Hair follicular keratinocyte (primary cell): ENCODE results near the gene MISP. TPM values are rescaled to one million over a fixed set of nuclear protein-coding genes. Genes with fewer than 3 reads are reported as not detected.

Experiments used
- total RNA-seq: library from RNA; depleted of rRNA; stranded (reverse); fragments of >200 nt; gene quantifications from 2 replicates; pipeline ENCODE4 v1.2.3, GENCODE V29; 2015

Gene MISP, protein sequence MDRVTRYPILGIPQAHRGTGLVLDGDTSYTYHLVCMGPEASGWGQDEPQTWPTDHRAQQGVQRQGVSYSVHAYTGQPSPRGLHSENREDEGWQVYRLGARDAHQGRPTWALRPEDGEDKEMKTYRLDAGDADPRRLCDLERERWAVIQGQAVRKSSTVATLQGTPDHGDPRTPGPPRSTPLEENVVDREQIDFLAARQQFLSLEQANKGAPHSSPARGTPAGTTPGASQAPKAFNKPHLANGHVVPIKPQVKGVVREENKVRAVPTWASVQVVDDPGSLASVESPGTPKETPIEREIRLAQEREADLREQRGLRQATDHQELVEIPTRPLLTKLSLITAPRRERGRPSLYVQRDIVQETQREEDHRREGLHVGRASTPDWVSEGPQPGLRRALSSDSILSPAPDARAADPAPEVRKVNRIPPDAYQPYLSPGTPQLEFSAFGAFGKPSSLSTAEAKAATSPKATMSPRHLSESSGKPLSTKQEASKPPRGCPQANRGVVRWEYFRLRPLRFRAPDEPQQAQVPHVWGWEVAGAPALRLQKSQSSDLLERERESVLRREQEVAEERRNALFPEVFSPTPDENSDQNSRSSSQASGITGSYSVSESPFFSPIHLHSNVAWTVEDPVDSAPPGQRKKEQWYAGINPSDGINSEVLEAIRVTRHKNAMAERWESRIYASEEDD
- 7.2 and 12.6 TPM in 2 replicates for total RNA-seq

DNA sequence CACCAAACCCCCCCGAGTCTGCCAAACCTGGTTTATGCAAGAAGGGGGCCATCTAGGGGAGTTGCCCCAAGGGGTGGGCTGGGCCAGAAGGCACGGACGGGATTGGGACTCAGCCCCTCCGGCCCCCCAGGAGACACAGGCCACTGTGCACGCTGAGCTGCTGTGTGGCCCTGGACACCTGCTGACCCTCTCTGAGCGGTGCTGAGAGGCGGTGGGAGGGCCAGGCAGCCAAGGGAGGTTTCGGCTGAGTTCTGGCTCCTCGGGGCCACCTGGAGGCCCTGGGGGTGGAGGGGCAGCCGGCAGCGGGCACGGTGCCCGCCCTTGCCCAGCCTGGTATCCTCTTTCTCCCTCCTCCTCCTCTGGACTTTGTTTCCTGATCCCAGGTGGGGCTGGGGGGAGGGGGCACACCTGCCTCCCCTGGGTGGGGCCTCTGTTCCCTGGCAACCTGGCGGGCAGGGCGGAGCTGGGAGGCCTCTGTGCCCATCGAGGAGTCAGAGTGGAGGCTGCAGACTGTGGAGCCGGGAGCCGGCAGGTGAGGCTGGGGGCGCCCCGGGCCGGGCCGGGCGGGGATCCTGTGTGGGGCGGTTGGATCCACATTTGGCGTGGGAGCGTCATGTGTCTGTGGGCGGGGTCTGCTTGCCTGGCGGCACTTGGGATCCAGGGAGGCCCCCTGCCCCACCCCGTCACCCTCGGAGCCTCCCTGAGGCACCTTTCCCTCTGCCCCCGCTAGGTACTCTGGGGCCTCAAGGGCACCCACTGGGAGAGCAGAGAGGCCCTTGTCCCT, at the start of gene MISP:
Gene MISP (plus strand): TSS at position 473 of the 784 bp plus-strand sequence. CDS start 5,835 bp downstream, outside the sequence.

DNA sequence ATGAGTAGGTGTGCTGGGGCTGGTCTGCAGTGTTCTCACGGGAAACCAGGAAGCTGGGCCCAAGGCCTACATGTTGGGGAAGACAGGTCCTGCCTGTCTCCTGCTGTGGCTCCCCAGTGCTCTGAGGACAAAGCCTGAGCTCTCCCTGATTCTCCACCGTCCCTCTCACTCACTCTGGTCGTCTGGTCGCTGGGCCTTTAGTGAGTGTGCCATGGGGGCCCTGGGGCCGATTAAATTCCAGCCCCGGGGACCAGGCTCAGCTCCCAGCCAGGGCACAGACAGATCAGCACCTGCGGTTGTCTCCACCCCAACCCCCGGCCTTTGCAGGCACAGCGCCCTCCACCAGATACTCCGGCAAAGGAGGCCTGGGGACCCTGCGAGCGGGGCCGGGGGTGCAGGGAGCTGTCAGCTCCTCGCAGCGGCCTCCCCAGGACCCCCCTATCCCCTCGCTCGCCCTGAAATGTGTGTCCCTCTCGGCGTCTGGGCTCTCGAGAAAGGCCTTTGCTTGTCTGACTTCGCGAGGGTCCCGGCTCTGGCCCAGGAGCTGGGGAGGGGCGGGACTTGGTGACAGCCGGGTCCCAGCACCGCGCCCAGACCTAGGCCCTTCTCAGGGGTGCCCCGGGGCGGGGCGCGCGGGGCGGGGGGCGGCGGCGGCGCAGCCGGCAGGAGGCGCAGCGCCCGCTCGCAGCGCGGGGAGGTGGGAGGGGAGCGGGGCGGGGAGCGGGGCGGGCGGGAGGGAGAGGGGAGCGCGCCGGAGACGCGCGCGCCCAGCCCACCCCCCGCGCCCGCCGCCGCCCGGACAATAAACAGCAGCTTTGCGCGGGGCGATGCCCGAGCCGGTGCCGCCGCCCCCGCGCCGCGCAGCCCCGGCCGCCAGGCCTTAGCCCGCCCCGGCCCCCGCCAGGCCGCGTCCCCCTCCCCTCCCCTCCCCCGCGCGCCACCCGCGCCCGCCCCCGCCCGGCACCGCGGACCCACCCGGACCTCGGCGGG, 42.5 kb upstream of the MISP start, which contains the start of gene PALM:
Gene PALM (plus strand): TSS at position 782 of the 990 bp plus-strand sequence. CDS start 212 bp downstream, outside the sequence.

DNA sequence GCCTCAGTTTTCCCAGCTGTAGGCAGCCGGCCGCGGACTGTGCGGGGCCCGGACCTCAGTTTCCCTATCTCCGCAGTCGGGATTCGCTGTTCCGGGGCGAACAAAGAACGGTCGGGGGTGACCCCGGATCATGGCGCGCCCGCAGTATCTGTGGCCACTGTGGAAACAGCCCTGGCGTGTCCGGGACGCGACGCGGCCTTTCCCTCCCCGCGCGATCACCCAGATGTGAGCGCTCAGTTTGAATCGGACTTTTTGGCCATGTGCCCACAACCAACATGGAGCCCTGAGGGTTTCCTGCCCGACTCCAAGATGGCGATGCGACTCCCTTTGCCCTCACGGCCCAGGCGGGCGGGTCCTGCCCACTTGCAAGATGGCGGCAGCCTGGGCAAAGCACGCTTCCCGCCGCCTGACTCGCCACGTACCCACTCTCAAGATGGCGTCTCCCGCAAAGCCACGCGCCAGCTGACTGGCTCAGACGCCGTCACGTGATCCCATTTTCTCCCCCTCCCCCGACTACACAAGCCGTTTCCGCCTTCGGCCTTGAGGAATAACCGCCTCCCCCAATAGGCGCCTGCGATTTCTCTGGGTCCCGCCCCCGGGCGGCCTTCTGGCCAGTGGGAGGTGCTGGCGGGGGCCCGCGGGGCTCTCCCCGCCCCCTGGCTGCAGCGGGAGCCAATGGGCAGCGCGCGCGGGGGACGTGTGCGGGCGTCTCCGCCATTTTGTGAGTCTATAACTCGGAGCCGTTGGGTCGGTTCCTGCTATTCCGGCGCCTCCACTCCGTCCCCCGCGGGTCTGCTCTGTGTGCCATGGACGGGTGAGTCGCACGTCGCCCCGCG, 46.0 kb downstream of the MISP start, which contains the start of gene PTBP1:
Gene PTBP1 (plus strand): TSS at position 761 of the 836 bp plus-strand sequence. CDS start 46 bp downstream, at position 807.

Other genes starting within 250 kb of the MISP start
- 42.6 and 50.3 TPM in 2 replicates for gene TPGS1, start 243.6 kb upstream of the MISP start, total RNA-seq
- gene CDC34, start 219.4 kb upstream of the MISP start, total RNA-seq = 105 and 109 TPM in 2 replicates
- not detected in 2 replicates for gene GZMM, start 207.1 kb upstream of the MISP start, total RNA-seq
- 721 and 787 TPM in 2 replicates for gene BSG, start 178.5 kb upstream of the MISP start, total RNA-seq
- 0.08 TPM in 1 of 2 replicates, not detected in the other for gene HCN2, start 161.2 kb upstream of the MISP start, total RNA-seq
- 26.4 and 36.2 TPM in 2 replicates for gene POLRMT, start 117.6 kb upstream of the MISP start, total RNA-seq
- gene FGF22, start 111.2 kb upstream of the MISP start, total RNA-seq = not detected in 2 replicates
- 126 and 152 TPM in 2 replicates for gene RNF126, start 87.9 kb upstream of the MISP start, total RNA-seq
- gene FSTL3, start 74.7 kb upstream of the MISP start, total RNA-seq = 259 and 303 TPM in 2 replicates
- gene PRSS57, start 55.7 kb upstream of the MISP start, total RNA-seq = not detected in 2 replicates
- gene PALM, start 42.2 kb upstream of the MISP start, total RNA-seq = 0.11 TPM in 1 of 2 replicates, not detected in the other
- 216 and 283 TPM in 2 replicates for gene PTBP1, start 46.3 kb downstream of the MISP start, total RNA-seq
- gene PLPPR3, start 70.8 kb downstream of the MISP start, total RNA-seq = 0.27 TPM in 1 of 2 replicates, not detected in the other
- gene AZU1, start 76.7 kb downstream of the MISP start, total RNA-seq = not detected in 2 replicates
- not detected in 2 replicates for gene PRTN3, start 89.9 kb downstream of the MISP start, total RNA-seq
- gene ELANE, start 101.2 kb downstream of the MISP start, total RNA-seq = not detected in 2 replicates
- gene CFD, start 108.6 kb downstream of the MISP start, total RNA-seq = 0.55 TPM in 1 of 2 replicates, not detected in the other
- 33.8 and 34.7 TPM in 2 replicates for gene MED16, start 142.1 kb downstream of the MISP start, total RNA-seq
- not detected in 2 replicates for gene RNU6-9, start 142.4 kb downstream of the MISP start, total RNA-seq
- gene R3HDM4, start 162.1 kb downstream of the MISP start, total RNA-seq = 60.8 and 91.1 TPM in 2 replicates
- not detected in 2 replicates for gene KISS1R, start 166.2 kb downstream of the MISP start, total RNA-seq
- 4.5 and 4.8 TPM in 2 replicates for gene ARID3A, start 174.9 kb downstream of the MISP start, total RNA-seq
- gene WDR18, start 233.2 kb downstream of the MISP start, total RNA-seq = 68.2 and 87.6 TPM in 2 replicates
- 0.95 and 2.3 TPM in 2 replicates for gene GRIN3B, start 249.3 kb downstream of the MISP start, total RNA-seq